K562 treated with DMSO at 1 percent for 12 hours (cell line): ENCODE measurements around the gene RETSAT. TPM values are rescaled to one million over a fixed set of nuclear protein-coding genes. Genes with fewer than 3 reads are reported as not detected.

Source experiments
- total RNA-seq: library from RNA; unstranded; fragments of 300-600 nt; gene quantifications from 2 replicates; pipeline ENCODE4 v1.2.3, GENCODE V29; 2022; ENCODE audit not compliant: insufficient read depth

RETSAT gene
- 20.0 and 38.5 TPM in 2 replicates for total RNA-seq

DNA sequence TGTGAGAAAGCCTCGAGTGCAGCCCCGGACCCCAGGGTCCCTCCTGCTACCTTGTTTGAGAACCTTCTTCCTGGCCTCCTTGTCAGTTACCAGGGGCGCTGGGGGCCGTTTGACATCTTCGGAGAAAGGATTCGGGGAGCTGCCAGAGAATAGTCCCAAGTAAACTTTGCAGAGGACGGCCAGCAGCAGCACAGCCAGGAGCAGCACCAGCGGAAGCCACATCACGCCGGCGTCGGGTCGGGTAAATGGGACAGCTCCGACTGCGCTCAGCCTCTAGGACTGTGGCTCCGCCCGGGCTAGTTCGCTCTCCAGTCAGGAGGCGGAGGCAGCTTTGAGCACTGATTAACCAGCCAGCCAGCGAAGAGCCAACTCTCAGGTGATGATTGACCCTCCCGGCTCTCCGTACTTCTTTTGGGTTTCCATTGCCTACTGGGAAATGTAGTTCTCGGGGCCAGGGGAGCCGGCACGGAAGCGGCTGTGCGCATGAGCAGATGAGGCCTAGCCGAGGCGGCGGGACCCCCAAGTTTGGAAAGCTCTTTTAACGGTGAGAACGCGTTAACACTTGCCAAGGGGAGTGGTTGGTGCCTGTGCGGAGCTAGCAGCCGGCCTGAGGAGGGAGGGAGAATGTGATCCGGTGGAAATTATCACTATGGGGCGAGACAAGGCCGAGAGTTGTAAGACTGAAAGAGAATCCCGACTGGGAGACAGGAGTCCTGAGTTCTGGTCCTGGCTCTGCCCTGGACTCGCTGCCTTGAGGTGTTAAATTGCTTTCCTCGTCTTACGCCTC, at the start of gene RETSAT, which contains the start of gene ELMOD3:
Gene RETSAT, minus strand, starts transcription at position 243 of the 787 bp plus-strand sequence. Its CDS starts 21 bp downstream, at position 222.
Gene ELMOD3, plus strand, starts transcription at position 484 of the 787 bp plus-strand sequence. CDS start 2,430 bp downstream, outside the sequence.

DNA sequence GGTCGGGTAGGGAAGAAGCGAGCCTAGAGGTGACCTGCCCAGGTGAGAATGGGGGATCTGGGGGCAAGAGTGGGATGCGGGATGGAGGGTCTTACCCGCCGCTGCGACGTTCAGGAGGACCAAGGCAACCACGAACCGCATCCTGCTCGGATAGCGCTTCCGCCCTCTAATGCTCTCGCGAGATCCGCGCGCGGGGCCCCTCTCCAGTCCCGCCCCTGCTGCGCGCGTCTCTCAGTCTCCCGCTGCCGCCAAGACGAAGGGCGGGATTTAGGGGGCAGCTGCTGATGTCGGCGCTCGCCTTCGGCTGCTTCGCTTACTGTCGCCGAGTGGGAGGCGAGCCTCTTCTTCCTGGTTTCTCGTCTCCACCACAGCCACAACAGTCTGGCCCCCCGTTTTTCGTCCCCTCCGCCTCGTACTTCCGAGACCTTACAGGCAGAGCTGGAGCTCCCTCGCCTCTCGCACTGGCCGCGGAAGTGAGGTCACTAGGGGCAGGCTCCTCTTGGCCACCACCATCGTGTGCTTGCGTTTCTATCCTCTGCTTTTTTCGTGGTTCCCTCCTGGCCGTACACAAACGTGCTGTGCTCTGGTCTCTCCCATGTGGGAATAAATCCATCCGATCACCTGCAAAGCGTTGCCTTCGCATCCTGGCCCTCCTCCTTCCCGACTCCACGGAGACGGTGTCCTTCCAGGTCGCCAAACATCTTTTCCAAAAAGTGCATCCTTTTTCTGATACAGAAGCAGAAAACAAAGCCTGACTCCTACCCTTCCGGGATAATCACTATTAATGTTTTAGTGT, 26.3 kb downstream of the RETSAT start, which contains the start of gene TGOLN2:
Gene TGOLN2, minus strand, starts transcription at position 168 of the 796 bp plus-strand sequence. Its CDS starts 27 bp downstream, at position 141.

Other genes with a start within 250 kb of the RETSAT start
- gene TCF7L1, start 221.1 kb downstream of the RETSAT start, total RNA-seq = not detected in 2 replicates
- gene TGOLN2, start 26.5 kb downstream of the RETSAT start, total RNA-seq = 17.3 and 68.1 TPM in 2 replicates
- 17.5 and 31.3 TPM in 2 replicates for gene ELMOD3, start 241 bp upstream of the RETSAT start, total RNA-seq
- 80.0 and 155 TPM in 2 replicates for gene CAPG, start 55.8 kb upstream of the RETSAT start, total RNA-seq
- not detected in 2 replicates for gene SH2D6, start 64.2 kb upstream of the RETSAT start, total RNA-seq
- 65.4 and 197 TPM in 2 replicates for gene MAT2A, start 184.6 kb upstream of the RETSAT start, total RNA-seq
- 12.8 and 25.0 TPM in 2 replicates for gene GGCX, start 207.0 kb upstream of the RETSAT start, total RNA-seq
- gene VAMP8, start 223.1 kb upstream of the RETSAT start, total RNA-seq = 157 and 192 TPM in 2 replicates
- 3.6 TPM in 1 of 2 replicates, not detected in the other for gene VAMP5, start 229.9 kb upstream of the RETSAT start, total RNA-seq
- 250 and 334 TPM in 2 replicates for gene RNF181, start 241.2 kb upstream of the RETSAT start, total RNA-seq
- gene TMEM150A, start 248.2 kb upstream of the RETSAT start, total RNA-seq = 18.0 and 19.7 TPM in 2 replicates